ENCODE results near the gene ACE.
A peak's percentile ranks its signal among the peaks of the same experiment; 100 is the strongest.

The ACE gene

DNA sequence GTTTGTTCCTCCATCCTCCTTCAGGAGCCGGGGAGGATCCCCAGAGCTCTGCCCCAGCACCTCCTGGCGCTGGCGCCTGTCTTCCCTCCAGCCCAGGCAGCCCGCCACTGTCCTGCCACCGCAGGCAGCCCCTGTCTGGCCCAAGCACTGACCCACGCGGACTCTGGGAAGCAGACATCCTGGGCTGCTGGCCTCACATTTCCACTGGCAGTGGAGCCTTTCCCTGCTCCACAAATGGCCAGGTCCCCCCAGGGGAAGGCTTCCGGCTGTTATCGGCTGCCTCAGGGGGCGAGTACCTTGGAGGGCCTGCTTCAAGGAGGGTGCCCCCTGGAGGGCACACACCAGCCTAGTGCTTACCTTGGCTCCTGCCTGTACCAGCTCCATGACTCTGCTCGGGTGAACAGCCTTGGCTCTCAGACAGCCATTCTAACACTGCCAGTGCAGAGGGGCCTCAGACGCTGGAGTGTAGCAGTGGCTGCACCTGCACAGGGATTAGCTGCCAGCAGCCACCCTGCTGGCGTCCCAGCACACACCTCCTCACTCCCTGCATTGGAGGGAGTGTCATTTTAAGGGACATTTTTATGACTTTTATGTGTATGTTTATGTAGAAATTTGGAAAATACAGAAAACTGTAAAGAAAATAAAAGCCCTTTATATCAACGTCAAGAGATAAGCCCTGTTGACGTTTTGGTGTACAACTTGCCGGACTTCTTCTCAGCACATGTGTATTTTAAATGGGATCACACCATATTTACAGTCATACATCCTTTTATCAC is 21.0 kb downstream of the ACE start:
- DNase-seq (ENCODE audit: low read depth) = no peak
- peak; percentile 22 for TF ChIP-seq CTCF (IDR thresholded peaks at IDR 0.05; ENCODE audit: low read length, missing control alignments)

GRCh38 chr17:63498626-63499195 is 21.9 kb downstream of the ACE start:
- H3K4me3 ChIP-seq (replicated peaks; ENCODE audit: low read depth, low read length) = no peak overlapping the region
- DNase-seq (ENCODE audit: low read depth) = peak; percentile 38
- no peak for TF ChIP-seq CTCF (IDR thresholded peaks at IDR 0.05; ENCODE audit: low read length, missing control alignments)

More for the DNA sequence above, 21.0 kb downstream of the ACE start:
- H3K4me3 ChIP-seq (replicated peaks; ENCODE audit: low read depth, low read length) = no peak overlapping the region

DNA sequence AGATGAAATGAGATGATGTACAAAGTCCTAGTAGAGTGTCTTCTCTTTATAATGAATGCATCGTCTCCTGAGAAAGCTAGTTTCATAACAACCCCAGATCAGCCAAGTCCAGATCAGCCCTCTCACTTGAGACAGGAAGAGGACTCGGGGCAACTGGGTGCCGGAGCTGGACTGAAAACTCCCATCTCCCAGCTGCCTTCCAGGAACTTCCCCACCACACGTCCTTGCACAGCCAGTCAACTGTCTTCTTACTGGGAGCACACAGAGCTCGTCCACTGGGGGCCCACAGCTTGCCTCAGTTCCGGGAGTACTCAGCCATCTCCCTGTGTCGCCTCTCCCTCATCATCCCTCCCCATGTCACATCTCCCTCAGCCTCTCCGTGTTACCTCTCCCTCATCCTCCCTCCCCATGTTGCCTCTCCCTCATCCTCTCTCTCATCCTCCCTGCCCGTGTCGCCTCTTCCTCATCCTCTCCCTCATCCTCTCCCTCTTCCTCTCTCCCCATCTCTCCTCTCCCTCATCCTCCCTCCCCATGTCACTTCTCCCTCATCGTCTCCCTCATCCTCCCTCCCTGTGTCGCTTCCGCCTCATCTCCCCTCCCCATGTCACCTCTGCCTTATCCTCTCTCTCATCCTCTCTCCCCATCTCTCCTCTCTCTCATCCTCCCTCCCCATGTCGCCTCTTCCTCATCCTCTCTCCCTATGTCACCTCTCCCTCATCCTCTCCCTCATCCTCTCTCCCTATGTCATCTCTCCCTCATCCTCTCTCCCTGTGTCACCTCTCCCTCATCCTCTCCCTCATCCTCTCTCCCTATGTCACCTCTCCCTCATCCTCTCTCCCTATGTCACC is 23.9 kb downstream of the ACE start:
- no peak for DNase-seq (ENCODE audit: low read depth)
- no peak overlapping the region for H3K4me3 ChIP-seq (replicated peaks; ENCODE audit: low read depth, low read length)
- TF ChIP-seq CTCF (IDR thresholded peaks at IDR 0.05; ENCODE audit: low read length, missing control alignments) = no peak

GRCh38 chr17:63503341-63503705 is 26.5 kb downstream of the ACE start:
- TF ChIP-seq CTCF (IDR thresholded peaks at IDR 0.05; ENCODE audit: low read length, missing control alignments) = no peak
- no peak for DNase-seq (ENCODE audit: low read depth)
- H3K4me3 ChIP-seq (replicated peaks; ENCODE audit: low read depth, low read length) = no peak overlapping the region

GRCh38 chr17:63504261-63504660 is 27.4 kb downstream of the ACE start:
- TF ChIP-seq CTCF (IDR thresholded peaks at IDR 0.05; ENCODE audit: low read length, missing control alignments) = no peak
- H3K4me3 ChIP-seq (replicated peaks; ENCODE audit: low read depth, low read length) = no peak overlapping the region
- no peak for DNase-seq (ENCODE audit: low read depth)

DNA sequence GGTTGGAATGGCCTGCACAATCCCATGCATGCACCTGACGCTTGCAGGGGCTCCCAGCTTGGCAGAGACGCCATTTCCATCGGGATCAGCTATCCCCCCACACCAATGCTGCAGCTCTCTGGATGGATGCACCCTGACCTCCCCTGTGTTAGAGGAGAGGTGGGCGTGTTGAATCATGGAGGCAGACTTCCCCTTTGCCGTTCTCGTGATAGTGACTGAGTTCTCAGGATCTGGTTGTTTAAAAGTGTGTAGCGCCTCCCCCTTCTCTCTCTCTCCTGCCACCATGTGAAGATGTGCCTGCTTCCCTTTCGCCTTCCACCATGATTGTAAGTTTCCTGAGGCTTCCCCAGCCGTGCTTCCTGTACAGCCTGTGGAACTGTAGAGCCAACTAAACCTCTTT is 28.5 kb downstream of the ACE start:
- no peak for DNase-seq (ENCODE audit: low read depth)
- TF ChIP-seq CTCF (IDR thresholded peaks at IDR 0.05; ENCODE audit: low read length, missing control alignments) = no peak
- no peak overlapping the region for H3K4me3 ChIP-seq (replicated peaks; ENCODE audit: low read depth, low read length)

Data from fibroblast of pulmonary artery (primary cell).